Activated naive CD8-positive, alpha-beta T cell treated with anti-CD3 and anti-CD28 coated beads for 36 hours (primary cell): ENCODE results near the gene PZP. TPM values are rescaled to one million over a fixed set of nuclear protein-coding genes. Genes with fewer than 3 reads are reported as not detected.
"Not testable (repeated sequence)": the region's sequence is repeated elsewhere in the genome, so short reads cannot be mapped to it uniquely, and the experiment has no call there.

Experiments used
- DNase-seq: peaks from one replicate; pipeline ENCODE4 v3.0.0; 2021
- H3K27ac Mint-ChIP-seq: one replicate; pipeline ENCODE4 v1.8.0; 2022; ENCODE audit warnings: mild to moderate bottlenecking, moderate library complexity, mixed read lengths
- H3K27me3 Mint-ChIP-seq: one replicate; pipeline ENCODE4 v1.8.0; 2022; ENCODE audit warnings: mild to moderate bottlenecking, mixed read lengths
- H3K36me3 Mint-ChIP-seq: one replicate; pipeline ENCODE4 v1.8.0; 2021; ENCODE audit warnings: mild to moderate bottlenecking, mixed read lengths
- H3K4me1 Mint-ChIP-seq: one replicate; pipeline ENCODE4 v1.8.0; 2021; ENCODE audit warnings: mixed read lengths
- H3K4me3 Mint-ChIP-seq: one replicate; pipeline ENCODE4 v1.8.0; 2022; ENCODE audit warnings: mild to moderate bottlenecking, moderate library complexity, mixed read lengths
- H3K9me3 Mint-ChIP-seq: one replicate; pipeline ENCODE4 v1.8.0; 2022; ENCODE audit warnings: mixed read lengths
- total RNA-seq, 2 experiments: library from RNA; stranded (reverse); gene quantifications; one replicate each; pipeline ENCODE4 v1.2.3, GENCODE V29; 2021

Gene PZP
- total RNA-seq, 2 experiments from 2014 or later = not detected

DNA sequence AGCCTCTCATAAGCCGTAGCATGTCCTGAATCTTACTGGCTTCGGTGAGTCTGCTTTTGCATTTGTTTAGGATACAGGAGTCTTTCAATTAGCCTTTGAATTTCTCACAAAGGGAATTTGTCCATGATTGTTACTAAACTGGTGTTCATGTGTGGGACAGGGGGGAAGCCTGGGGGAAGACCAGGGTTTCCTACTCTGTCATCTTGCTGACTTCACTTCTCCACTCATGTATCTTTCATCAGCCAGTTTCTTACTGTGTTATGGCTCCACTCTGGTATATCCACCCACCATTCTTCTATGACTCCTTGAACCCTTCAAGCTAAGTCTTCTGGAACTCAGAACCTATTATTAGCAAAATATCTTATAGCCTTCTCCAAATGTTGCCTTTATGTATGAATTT is 60.7 kb downstream of the PZP start:
- DNase-seq = no peak
- Mint-ChIP-seq H3K27ac (no peak overlapping the region), H3K4me3 (no peak overlapping the region), H3K36me3 (peaks cover 16% of the 10 kb centered on the region), H3K27me3 (no peaks in the 10 kb centered on the region), H3K4me1 (peaks cover 14% of the 10 kb centered on the region), H3K9me3 (peaks cover 19% of the 10 kb centered on the region)

DNA sequence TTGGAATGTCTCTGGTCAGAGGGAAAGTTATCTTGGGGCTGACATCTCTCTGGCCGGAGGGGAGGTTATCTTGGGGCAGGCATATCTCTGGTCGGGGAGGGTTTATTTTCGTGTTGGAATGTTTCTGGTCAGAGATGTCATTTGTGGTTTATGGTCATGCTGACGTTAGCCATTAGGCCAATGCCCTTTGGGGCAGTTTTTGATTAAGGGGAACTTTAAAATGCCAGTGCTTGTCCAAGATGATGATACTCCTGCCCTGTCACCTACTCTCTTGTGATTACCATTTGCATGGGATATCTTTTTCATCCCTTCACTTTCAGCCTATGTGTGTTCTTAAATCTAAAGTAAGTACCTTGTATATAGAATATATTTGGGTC is 63.5 kb downstream of the PZP start:
- Mint-ChIP-seq H3K4me1 (peaks cover 14% of the 10 kb centered on the region), H3K36me3 (peaks cover 16% of the 10 kb centered on the region), H3K27me3 (peaks cover 3% of the 10 kb centered on the region), H3K4me3 (no peak overlapping the region), H3K9me3 (peaks cover 19% of the 10 kb centered on the region), H3K27ac (no peak overlapping the region)
- no peak for DNase-seq

DNA sequence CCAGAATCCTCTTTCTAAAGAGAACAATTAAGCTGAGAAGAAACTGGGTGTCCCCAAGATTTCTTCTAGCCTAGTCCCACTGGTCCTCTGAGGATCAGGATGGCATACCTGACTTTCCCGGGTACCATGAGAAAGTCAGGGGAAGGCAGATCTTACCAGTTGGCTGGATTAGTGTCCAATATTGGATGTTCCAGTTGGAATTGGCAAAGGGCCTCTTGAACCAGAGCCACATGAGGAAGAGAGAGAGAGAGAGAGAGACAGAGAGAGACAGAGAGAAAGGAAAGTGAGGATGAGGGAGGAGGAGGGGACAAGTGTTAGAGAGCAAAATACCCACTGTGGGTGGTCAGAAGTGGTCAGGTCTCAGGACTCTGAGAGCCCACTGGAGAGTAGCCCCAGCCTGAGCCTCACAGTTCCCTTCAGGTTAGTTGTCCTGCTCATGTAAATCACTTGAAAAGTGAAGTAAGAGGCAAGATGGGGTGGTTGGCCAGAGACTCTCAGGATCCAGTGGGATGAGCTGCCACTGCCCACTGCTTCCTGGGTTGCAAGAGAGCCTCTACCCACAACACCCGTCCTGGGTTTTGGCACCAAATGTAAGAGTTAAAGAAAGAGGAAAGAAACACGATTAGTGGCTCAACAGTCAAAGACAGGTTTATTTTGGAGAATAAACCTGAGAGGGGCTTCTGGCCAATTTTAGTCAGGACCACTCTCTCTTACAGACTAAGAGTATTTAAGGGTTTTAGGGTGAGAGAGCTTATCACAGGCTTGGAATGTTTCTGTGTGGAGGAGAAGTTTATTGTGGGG is 64.1 kb downstream of the PZP start:
- Mint-ChIP-seq H3K27ac (no peak overlapping the region), H3K4me1 (peaks cover 14% of the 10 kb centered on the region), H3K4me3 (no peak overlapping the region), H3K27me3 (peaks cover 4% of the 10 kb centered on the region), H3K36me3 (peaks cover 16% of the 10 kb centered on the region), H3K9me3 (peaks cover 19% of the 10 kb centered on the region)
- DNase-seq = no peak

DNA sequence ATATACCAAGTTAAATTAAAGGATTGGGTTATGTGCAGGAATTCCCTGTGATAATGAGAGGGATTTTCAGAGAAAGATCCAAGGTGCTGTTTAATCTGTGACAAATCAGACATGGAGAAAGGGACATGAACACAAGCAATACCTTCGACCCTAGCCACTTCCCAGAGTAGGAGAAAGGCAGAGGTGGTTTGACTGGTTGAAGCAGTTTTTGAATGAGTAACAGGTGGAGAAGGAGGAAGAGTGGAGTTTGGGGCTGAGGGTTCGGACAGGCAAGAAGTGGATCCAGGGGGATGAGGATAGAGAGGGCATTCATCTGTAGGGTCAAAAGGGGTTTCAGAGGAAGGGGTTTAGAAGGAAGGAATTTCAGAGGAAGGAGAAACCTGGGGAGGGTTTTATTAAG is 65.1 kb downstream of the PZP start:
- H3K27ac Mint-ChIP-seq = no peak overlapping the region

DNA sequence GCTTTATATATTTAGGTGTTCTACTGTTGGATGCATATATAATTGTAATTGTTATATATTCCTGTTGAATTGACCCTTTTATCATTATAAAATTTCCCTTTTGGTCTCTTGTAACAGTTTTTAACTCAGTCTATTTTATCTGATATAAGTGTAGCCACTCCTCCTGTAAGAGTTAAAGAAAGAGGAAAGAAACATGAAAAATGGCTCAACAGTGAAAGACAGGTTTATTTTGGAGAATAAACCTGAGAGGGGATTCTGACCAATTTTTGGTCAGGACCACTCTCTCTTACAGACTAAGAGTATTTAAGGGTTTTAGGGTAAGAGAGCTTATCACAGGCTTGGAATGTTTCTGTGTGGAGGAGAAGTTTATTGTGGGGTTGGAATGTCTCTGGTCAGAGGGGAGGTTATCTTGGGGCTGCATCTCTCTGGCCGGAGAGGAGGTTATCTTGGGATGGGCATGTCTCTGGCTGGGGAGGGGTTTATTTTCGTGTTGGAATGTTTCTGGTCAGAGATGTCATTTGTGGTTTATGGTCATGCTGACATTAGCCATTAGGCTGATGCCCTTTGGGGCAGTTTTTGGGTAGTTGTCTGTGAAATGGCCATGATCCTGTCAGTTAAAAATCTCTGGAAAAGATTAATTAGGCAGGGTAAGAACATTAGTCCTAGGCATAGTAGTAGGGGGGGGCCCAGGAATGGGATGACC is 68.5 kb downstream of the PZP start:
- not testable (repeated sequence) for H3K4me1 Mint-ChIP-seq, H3K4me3 Mint-ChIP-seq, H3K9me3 Mint-ChIP-seq, H3K27ac Mint-ChIP-seq, H3K27me3 Mint-ChIP-seq, DNase-seq
- H3K36me3 Mint-ChIP-seq = peaks cover 12% of the 10 kb centered on the region

More for the DNA sequence above, 65.1 kb downstream of the PZP start:
- no peak for DNase-seq
- H3K9me3 Mint-ChIP-seq = peaks cover 19% of the 10 kb centered on the region
- H3K4me3 Mint-ChIP-seq = no peak overlapping the region
- peaks cover 14% of the 10 kb centered on the region for H3K4me1 Mint-ChIP-seq
- H3K36me3 Mint-ChIP-seq = peaks cover 16% of the 10 kb centered on the region
- H3K27me3 Mint-ChIP-seq = peaks cover 4% of the 10 kb centered on the region

DNA sequence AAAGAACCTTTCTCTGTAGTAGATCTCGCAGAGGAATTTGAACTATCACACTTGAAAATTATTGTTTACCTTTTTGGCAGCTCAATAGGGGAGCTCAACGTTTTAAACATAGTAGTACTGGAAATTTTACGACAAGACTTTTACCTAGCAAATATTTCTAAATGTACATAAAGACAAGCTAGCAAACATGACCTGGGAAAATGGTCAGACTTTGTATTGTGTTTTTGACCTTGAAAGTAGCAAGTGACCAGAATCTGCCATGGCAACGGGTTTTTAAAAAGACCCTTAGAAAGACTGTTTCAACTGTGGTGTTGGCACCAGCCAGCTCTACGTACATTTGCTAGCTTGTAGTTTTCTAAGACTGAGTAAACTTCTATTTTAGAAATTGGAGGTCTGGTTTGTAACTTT is 72.3 kb downstream of the PZP start:
- Mint-ChIP-seq H3K27me3 (peaks cover 4% of the 10 kb centered on the region), H3K36me3 (no peaks in the 10 kb centered on the region), H3K4me3 (no peak overlapping the region), H3K27ac (no peak overlapping the region), H3K9me3 (peaks cover 2% of the 10 kb centered on the region), H3K4me1 (no peaks in the 10 kb centered on the region)
- no peak for DNase-seq

DNA sequence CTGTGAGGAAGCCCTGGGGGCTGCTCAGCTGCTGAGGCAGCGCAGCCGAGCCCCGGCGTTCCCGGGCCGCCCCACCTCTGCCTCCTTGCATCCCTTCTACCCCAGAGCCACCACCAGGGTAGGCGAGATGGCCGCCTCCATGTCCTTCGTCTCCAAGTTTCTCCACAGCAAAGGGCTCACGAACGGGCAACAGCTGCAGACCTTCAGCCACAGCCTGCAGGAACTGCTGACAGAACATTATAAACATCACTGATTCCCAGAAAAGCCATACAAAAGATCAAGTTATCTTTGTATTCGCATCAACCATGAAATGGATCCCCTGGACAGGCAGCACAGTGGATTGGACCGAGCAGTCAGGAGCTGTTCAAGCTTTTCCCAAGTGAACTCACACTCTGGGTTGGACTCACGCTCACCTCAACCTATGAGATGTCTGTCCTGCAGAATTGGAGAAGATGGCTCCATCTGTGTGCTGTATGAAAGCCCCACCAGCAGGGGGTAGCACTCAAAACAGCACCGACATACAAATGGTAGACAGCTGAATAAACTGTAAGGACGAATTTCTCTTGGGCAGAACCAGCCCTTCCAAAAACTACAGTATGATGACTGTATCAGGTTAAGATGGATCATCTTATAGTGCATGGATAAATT is 73.1 kb downstream of the PZP start:
- peaks cover 4% of the 10 kb centered on the region for H3K9me3 Mint-ChIP-seq
- DNase-seq = no peak
- no peak overlapping the region for H3K4me3 Mint-ChIP-seq
- H3K4me1 Mint-ChIP-seq = no peaks in the 10 kb centered on the region
- H3K27me3 Mint-ChIP-seq = peaks cover 4% of the 10 kb centered on the region
- H3K27ac Mint-ChIP-seq = no peak overlapping the region
- H3K36me3 Mint-ChIP-seq = no peaks in the 10 kb centered on the region

DNA sequence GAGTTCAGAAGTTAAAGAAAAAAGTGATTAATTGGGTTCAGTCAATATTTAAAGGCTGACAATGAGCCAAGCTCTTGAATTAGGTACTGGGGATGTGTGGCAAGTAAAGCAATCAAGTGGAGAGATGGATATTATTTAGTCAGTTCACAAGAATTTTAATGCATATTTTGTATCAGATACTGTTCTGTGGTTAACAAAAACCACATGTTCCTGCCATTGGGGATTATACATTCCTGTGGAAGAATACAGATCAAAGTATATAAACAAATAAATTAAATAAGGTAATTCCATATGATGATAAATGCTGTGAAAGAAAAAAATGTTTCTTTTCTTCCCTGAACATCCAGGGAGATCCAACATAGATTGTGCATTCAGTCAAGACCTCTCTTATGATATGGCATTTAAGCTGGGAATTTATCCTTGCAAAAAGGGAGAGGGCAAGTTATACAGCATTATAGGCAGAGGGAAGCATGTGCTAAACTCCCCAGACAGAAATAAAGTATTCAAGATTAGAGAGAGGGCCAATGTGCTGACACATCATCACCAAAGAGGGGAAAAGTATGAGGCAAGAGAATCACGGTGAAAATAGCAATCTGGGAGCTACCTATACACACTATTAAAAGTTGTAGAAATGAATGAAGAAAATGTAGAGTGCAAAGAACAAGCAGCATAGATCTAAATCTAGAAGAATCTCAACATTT is 74.8 kb downstream of the PZP start:
- H3K4me1 Mint-ChIP-seq = no peaks in the 10 kb centered on the region
- DNase-seq = no peak
- peaks cover 2% of the 10 kb centered on the region for H3K36me3 Mint-ChIP-seq
- H3K4me3 Mint-ChIP-seq = no peak overlapping the region
- peaks cover 7% of the 10 kb centered on the region for H3K9me3 Mint-ChIP-seq
- H3K27ac Mint-ChIP-seq = no peak overlapping the region
- H3K27me3 Mint-ChIP-seq = no peaks in the 10 kb centered on the region

DNA sequence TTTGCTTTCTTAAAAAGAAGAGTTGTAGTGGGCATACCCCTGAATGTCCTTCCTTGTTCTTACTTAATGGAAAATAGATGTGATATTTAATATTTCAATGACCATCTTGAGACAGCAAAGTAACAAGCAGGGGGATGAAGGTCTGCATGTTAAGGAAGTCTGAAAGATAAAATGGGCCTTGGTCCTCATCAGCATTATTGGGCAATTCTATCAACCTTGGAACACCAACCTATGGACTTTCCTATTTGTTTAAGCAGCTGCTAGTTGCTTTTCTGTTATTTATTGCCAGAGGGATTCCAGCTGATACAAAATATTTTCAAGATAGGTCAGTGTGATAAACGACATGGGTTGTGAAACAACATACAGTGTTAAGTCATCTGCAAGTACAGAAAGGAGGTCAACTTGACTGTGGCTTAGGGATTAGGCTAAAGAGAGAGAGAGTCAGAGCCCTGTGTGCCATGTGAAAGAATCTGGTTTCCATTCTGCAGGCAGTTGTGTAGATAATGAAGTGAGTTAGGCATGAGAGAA is 76.1 kb downstream of the PZP start:
- H3K4me1 Mint-ChIP-seq = no peaks in the 10 kb centered on the region
- H3K27me3 Mint-ChIP-seq = no peaks in the 10 kb centered on the region

DNA sequence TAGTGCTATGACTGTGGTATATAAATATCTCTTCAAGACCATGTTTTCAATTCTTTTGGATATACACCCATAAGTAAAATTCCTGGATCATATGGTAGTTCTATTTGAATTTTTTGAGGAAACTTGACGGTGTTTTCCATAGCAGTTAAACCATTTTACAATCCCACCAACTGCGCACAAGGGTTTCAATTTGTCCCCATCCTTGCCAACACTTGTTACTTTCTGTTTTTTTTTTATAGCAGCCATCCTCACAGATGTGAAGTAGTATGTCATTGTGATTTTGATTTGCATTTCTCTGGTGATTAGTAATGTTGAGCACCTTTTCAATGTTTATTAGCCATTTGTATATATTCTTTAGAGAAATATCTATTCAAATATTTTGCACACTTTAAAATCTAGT is 78.0 kb downstream of the PZP start:
- H3K9me3 Mint-ChIP-seq = peaks cover 7% of the 10 kb centered on the region
- H3K36me3 Mint-ChIP-seq = peaks cover 2% of the 10 kb centered on the region
- H3K27ac Mint-ChIP-seq = no peak overlapping the region
- no peak overlapping the region for H3K4me3 Mint-ChIP-seq
- H3K27me3 Mint-ChIP-seq = no peaks in the 10 kb centered on the region
- no peaks in the 10 kb centered on the region for H3K4me1 Mint-ChIP-seq
- DNase-seq = no peak

More for the DNA sequence above, 76.1 kb downstream of the PZP start:
- peaks cover 2% of the 10 kb centered on the region for H3K36me3 Mint-ChIP-seq
- peaks cover 7% of the 10 kb centered on the region for H3K9me3 Mint-ChIP-seq
- DNase-seq = no peak
- H3K4me3 Mint-ChIP-seq = no peak overlapping the region
- H3K27ac Mint-ChIP-seq = no peak overlapping the region

DNA sequence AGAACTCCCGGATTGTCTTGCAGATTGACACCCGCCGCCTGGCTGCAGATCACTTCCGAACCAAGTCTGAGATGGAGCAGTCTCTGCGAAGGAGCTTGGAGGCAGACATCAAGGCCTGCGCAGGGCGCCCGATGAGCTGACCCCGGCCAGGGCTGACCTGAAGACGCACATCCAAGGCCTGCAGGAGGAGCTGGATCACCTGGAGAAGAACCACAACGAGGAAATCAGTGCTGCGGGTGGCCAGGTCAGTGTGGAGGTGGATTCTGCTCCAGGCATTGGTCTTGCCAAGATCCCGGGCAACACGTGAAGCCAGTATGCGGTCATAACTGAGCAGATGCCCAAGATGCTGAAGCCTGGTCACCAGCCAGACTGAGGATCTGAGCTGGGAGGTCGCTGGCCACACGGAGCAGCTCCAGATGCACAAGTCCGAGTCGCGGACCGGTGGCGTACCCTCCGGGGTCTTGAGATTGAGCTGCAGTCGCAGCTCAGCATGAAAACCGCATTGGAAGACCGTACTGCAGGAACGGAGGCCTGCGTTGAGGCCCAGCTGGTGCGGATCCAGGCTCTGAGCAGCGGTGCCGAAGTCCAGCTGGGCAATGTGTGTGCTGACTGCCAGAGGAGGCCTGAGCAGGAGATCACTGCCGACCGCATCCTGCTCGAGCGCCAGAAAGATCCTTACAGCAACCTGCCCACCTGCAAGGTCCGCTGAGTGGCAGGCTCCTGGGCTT is 80.1 kb downstream of the PZP start:
- Mint-ChIP-seq H3K36me3 (peaks cover 2% of the 10 kb centered on the region), H3K9me3 (peaks cover 7% of the 10 kb centered on the region), H3K27me3 (no peaks in the 10 kb centered on the region), H3K27ac (no peak overlapping the region), H3K4me1 (no peaks in the 10 kb centered on the region), H3K4me3 (no peak overlapping the region)
- DNase-seq = no peak

DNA sequence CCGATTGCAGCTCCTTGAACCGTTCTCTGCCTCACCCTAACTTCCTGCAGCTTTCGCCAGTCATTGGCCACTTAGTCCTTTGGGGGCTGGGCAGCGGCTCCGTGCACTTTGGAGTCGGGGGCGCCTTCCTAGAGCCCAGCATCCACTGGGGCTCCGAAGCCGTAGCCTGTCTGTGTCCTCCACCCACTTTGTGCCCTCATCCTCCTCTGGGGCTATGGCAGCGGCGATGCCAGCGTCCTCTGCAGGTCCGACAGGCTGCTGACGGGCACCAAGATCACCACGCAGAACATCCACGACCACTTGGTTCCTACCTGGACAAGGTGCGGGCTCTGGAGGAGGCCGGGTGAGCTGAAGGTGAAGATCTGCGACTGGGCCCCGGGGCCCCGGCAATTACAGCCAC is 80.7 kb downstream of the PZP start:
- Mint-ChIP-seq H3K27me3 (no peaks in the 10 kb centered on the region), H3K36me3 (peaks cover 2% of the 10 kb centered on the region), H3K27ac (no peak overlapping the region), H3K9me3 (peaks cover 7% of the 10 kb centered on the region), H3K4me1 (no peaks in the 10 kb centered on the region), H3K4me3 (no peak overlapping the region)
- no peak for DNase-seq

DNA sequence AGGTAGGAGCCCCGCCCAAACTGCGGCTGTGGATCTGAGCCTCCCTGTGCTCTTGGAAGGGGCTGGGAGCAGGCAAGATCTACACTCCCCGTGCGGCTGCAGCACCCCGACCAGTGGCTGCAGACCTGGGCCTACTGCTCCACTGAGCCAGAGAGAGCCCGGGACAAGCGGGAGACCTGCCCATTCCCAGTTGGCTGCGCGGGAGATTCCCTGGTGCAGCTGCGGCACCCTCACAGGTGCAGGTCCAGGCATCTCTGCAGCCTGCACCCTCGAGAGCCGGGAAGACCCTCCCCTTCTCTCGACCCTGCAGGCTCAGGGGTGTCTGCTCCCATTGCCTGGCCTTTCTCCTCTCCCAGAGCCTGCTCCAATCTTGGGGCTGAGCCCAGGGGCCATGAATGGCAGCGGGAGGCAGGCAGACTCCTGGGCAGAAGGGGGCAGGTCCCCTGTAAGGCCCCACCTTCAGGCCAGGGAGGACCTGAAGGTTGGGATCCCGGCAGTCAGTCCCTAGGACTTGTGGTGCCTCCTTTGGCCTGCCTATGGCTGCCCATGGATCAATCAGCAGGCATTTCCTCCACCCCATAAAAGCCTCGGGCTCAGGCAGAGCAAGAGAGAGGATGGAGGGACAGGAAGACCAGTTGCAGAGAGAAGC is 83.7 kb downstream of the PZP start:
- H3K27me3 Mint-ChIP-seq = no peaks in the 10 kb centered on the region
- H3K4me3 Mint-ChIP-seq = no peak overlapping the region
- H3K9me3 Mint-ChIP-seq = no peaks in the 10 kb centered on the region
- H3K4me1 Mint-ChIP-seq = no peaks in the 10 kb centered on the region
- no peak for DNase-seq
- H3K36me3 Mint-ChIP-seq = no peaks in the 10 kb centered on the region
- H3K27ac Mint-ChIP-seq = no peak overlapping the region

DNA sequence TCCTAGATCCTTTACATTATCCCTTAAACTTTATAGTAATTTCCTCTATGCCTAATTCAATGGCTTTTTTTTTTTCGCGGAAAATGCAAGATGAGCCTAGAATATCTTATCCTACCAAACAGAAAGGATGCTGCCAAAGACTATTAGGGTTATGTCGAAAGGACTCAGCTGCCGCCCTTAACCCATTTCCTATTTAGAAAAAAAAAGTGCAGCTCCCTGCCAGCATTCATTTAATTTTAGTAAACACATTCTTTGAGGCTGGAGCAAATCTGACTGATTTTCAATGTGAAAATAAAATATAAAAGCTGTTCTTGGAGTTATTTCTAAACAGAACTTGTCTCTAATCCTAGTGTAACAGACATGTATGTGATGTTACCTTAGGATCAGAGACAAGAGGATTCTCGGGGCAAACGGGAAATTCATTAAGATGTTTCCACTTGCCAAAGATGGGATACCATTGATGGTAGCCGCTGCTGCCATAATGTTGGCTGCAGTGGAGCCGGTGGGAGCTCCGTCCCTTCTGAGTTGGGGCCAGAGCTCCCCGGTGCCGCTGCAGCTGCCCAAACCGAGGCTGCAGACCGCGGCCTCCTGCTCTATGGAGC is 84.3 kb downstream of the PZP start:
- no peak for DNase-seq
- Mint-ChIP-seq H3K9me3 (no peaks in the 10 kb centered on the region), H3K36me3 (no peaks in the 10 kb centered on the region), H3K4me3 (no peak overlapping the region), H3K4me1 (no peaks in the 10 kb centered on the region), H3K27ac (no peak overlapping the region), H3K27me3 (no peaks in the 10 kb centered on the region)
